A673 (cell line): Measurements from ENCODE around the gene IL1RAP.

Experiments used
- EZH2 ChIP-seq: fragments of 200-600 bp; sonication (generic); IDR thresholded peaks from 2 replicates; pipeline ENCODE4 v1.6.1; 2017; ENCODE audit warnings: borderline replicate concordance, low read depth, mild to moderate bottlenecking, mixed read lengths, antibody characterized with exemption, low read length; ENCODE audit not compliant: poor library complexity, severe bottlenecking
- TF ChIP-seq, protein P1 (sequence below): fragments of 300-800, 200-600 bp; sonication (generic); conservative IDR thresholded peaks from 2 replicates; pipeline ENCODE4 v1.5.1; 2017; ENCODE audit warnings: low read depth, mild to moderate bottlenecking, antibody characterized with exemption, low read length, moderate library complexity, mixed read lengths

DNA sequence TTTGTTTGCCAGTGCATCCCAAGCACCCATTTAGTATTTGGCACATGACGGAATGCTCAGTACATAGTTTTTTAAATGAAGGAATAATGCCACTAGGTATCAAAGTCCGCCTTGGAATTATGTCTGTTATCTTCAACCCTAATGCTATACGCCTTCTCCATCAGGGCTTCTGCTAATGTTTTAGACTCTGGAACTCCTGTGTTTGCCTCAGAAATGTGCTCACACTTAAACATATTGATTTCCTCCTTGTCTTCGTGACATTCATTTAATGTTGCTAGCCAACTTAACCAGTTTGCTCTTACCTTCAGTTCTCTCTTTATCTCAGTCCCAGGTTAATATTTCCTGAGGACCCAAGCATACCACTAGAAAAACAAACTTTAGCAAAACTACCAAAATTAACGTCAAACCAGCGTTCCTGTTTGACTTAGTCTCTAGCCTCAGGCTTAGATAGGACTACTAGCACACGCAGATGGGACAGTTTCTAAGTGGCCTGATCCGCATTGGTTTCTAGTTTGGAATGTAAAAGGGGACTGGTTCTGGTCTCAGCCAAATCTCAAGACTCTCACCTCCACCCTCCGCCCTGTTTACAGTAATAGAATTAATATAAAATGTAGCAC lies 81.4 kb downstream of the IL1RAP start:
- TF ChIP-seq, protein P1, sequence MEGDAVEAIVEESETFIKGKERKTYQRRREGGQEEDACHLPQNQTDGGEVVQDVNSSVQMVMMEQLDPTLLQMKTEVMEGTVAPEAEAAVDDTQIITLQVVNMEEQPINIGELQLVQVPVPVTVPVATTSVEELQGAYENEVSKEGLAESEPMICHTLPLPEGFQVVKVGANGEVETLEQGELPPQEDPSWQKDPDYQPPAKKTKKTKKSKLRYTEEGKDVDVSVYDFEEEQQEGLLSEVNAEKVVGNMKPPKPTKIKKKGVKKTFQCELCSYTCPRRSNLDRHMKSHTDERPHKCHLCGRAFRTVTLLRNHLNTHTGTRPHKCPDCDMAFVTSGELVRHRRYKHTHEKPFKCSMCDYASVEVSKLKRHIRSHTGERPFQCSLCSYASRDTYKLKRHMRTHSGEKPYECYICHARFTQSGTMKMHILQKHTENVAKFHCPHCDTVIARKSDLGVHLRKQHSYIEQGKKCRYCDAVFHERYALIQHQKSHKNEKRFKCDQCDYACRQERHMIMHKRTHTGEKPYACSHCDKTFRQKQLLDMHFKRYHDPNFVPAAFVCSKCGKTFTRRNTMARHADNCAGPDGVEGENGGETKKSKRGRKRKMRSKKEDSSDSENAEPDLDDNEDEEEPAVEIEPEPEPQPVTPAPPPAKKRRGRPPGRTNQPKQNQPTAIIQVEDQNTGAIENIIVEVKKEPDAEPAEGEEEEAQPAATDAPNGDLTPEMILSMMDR, result no peak
- TF ChIP-seq EZH2, result no peak
